Posterior cingulate gyrus (tissue), 11 donors: ENCODE data around the gene PIGO.
A peak's percentile ranks its signal among the peaks of the same experiment; 100 is the strongest.

Experiments used
- DNase-seq, 10 donors: peaks; one replicate each; pipeline versions ENCODE4 v3.0.0 to v3.0.0-alpha.2; 2020 to 2021; ENCODE audit warnings: mixed read lengths in 3 of 10
- intact Hi-C: fragments of 100-400 bp; cut with DNase I; formaldehyde crosslinking; loops from one replicate; pipeline ENCODE4 v1.15.1; 2023

PIGO gene

DNA sequence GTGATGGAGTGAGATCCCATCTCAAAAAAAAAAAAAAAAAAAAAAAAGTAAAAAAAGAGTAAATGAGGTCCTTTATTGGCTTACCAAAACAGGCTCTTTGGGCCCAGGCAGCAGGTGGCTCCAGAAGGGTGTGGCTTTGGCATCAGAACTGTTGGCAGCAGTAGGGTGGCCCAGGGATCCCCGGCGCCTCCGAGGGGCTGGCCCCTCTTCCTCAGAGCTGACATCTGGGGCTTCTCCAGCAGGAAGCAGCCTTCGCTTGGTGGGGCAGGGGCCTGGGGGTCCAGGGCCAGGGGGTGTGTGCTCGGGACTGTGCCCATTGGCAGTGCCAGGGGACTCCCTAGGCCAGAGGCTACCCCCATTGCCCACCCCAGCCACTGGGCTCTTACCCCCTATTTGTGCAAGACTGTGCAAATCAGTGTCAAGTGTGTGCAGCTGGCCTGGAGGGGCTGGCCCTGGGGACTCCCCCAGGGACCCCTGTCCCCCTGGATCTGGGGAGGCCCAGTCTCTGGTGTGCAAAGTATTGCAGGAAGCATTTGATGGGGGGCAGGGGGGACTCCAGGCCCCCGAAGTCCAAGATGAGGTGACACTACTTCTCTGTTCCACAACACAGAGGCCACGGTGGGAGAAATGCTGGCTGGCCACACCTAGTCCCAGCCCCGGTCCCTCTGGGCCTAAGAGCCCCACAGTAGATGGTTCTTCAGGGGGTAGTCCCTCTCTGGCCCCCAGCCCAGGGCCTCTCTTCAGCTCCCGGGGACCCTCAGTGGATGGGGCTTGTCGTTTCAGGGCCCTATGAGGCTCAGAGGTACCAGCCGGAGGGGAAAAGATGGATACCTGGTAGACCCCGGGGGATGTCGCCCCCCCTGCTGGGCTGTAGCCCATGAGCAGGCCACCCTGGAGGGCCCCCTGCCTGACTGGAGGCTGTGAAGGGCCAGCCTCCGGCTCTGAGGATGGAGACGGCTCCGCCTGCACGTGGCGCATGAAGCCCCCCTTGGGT, 11.2 kb upstream of the PIGO start:
- intact Hi-C loops: no loop called here
- peak in 1 of 10 donors; percentile 62 for DNase-seq

DNA sequence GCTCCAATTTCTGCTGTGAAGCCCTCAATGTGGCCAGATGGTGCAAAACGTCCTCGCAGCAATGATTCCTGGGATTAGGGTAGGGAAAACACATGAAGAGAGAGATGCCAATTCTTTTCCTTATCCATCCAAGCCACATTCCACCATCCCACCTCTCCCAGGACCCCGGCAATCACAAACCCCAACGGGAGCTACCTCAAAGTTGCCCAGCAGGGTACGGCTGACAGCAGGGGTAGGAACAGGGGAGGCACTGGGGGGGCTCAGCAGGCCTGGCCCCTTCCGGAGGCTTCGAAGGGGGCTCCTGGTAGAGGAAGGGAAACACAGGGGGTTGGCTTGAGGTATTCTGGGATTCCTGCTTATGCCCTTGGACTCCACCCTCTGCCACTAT, 9.9 kb upstream of the PIGO start:
- peak in 1 of 10 donors; percentile 14 for DNase-seq
- intact Hi-C loops: no loop called here

DNA sequence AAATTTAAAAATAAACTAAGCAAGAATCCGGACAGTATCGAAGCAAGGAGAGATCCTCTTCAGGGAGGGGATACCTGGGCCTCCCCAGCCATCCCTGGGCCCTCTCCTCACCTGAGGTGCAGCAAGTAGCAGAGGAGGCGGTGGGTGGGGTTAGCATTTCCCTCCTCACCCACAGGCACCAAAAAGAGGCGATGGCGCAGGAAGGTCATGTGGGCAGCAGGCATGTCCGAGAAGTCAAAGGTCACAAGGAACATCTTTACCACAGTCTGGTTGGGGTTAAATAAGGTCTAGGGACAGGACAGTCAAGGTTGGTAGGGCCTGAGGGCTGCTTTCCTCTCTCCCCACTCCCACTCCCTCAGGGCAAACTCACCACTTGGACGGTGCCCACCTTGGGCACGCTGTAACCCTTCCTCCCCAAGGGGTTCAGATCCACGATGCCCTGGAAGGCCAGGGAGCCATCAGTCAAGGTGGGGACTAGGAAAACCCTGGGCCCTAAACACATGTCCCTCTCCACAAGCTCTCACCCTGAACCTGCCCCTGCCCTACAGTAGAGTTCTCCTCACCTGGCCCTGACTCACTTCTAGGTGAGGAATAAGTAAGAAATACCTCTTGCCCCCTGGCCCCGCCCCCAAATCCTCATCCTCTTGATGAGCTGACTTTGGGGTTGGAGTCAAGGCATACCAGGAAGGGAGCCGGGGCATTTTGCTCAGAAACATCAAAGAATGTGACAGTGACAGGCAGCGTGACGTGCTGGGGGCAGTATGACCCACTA, 9.4 kb upstream of the PIGO start:
- intact Hi-C loops: no loop called here
- no peak for DNase-seq

DNA sequence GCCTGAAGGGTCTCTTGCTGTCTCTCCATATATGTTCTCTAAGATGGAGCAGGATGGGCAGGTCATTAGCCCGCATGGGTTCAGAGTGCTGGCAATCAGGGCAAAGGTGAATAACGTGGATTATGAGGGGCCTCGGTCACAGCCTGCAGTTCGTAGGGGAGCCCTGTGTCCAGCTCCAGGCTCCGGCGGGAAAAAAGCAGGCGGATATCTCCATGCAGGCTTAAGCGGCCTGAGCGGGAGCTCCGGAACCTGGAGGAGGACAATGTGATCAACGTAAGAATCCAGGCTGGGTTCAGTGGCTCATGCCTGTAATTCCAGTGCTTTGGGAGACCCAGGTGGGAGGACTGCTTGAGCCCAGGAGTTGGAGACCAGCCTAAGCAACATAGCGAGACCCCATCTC, 8.7 kb upstream of the PIGO start:
- intact Hi-C loops: no loop called here
- DNase-seq: no peak

DNA sequence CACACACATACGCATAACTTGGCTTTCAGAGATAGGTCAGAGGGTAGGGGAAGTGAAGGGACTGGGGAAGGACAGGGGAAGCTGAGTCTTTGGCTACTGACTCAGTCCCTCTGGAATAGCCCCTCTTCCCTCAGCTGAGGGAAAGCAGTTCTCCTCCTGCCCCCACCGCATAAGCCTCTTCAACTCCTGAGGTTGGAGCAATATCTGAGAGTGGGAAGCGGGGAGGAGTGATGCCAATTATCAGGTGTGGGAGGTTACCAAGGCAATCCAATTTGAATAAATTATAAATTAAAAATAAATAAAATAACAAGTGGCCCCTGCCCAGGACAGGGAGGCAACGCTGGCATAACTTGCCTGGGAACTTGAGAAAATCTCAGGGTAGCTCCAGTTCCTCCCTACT, 8.2 kb upstream of the PIGO start:
- intact Hi-C loops: no loop called here
- peak in 1 of 10 donors; percentile 6 for DNase-seq

DNA sequence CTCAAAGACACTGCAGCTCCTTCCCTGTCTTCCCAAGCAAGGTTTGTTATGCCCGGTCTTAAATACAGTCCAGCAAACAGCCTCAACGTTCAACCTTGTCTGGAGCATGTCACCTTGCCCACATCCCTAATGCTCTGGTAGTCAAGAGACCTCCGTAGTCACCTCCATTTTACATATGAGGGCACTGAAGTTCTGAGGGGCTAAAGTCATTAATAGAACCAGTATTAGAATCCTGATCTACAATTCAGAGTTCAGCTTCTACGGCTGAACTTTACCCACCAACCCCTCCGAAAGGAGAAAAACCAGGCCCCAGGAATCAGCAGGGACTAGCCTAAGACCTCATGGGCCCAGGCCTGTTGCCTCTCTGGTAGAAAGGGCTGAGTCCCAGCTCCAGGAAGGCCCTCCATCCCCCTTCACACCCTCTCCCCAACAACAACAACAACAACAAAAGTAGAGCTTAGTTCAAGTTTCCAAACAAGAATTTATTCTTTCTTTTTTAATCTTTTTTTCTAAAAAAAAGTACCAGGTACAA, 7.3 kb upstream of the PIGO start:
- peak in 1 of 10 donors; percentile 63 for DNase-seq

DNA sequence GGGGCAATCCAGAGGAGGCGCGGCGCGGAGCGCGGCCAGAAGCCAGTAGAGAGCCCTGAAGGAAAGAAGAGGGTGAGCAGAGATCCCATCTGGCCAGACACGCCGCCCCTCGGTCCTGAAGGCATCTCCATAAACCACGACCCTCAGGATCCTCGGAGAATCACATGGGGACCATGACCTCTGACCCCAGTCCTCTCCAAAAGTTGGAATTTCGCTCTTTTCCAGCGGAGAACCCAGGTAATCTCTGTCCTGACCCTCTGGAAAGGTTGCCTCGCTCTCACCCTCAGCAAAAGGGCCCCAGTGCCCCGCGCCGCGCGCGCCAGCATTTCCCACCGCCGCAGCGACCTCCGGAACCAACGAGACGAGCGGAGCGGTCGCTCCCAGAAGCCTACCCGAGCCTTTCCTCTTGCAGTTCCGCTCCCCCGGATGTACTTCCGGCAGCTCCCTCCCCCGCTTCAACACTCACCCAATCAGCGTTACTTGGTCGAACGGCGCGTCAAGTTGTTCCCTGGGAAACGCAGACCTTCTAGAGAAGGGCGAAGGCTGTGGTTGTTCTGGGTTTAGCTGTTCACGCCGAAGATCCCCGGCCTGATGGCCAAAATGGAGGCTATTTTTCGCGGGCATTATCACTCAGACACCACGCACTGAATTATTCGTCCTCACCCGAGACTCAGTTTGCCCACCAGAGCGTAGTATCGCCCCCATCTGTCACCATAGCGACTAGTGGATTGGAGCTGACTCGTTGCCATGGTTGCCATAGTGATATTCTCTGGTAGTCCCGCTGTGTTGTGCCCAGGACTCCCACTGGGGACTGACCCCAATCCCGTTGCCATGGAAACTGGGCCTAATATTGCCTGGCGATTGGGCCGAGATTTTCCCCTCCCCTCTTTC, 6.6 kb upstream of the PIGO start, which contains the start of gene STOML2:
STOML2 (minus strand) TSS at position 363 of the 891 bp plus-strand sequence; CDS start at position 326, 37 bp downstream.
- DNase-seq: peak; percentile 94 to 99 (median 97)
- intact Hi-C loops: no loop called here

More for the DNA sequence above, 7.3 kb upstream of the PIGO start:
- intact Hi-C loops: no loop called here

DNA sequence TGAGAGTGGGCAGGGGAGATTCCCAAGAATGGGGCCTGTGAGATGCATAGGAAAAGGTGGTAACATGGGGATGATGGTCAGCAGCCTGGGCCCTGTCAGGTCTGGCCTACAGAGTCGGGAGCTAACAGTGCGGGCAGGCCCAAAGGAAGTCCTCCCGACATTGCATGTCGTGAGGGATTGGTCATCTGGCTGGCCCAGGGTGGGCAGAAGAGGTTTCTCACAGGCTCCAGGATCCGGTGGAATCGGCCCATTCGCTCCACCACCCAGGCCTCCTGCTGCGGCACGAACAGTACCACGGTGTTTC, 6.0 kb upstream of the PIGO start:
- DNase-seq: peak in 2 of 10 donors; percentile 20 to 88
- intact Hi-C loops: no loop called here

DNA sequence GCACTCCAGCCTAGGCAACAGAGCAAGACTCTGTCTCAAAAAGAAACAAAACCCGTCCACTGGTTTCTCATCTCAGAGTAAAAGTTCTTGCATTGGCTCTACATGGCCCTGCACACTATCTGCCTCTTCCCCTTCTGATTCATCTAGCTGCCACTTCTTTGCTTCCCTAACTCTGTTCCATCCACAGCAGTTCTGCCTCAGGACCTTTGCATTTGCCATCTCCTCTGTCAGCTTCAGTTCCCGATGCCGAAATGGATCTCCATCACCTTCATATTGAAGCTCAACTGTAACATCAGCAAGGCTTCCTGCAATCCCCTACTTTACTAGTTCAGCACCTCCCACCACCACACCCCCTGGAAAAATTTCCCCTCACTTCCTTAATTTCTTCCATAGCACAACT, 1.2 kb upstream of the PIGO start:
- intact Hi-C loops: loop anchor here (10.0 kb wide), 1 partner anchor 637 kb away; the partner anchor contains the start of genes CREB3 and TLN1
- no peak for DNase-seq

DNA sequence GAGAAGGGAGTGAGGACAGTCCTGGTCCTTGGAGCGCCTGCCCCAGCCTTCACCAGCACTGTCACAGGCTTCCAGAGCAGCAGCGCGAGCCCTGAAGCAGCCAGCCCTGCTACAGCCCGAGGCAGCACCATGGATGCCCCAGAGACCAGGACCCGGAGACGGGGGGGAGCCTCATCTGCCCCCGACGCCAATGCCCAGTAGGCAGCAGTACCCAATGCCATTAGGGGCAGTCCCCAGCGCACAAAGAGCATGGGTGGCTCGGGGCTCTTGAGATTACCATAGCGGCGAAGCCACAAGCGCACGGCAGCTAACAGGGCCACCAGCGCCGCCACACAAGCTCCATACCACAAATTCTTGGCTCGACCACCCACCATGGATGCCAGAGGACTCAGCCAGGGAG, 4.9 kb downstream of the PIGO start:
- intact Hi-C loops: loop anchor here (10.0 kb wide), 1 partner anchor 643 kb away; the partner anchor contains the start of genes CREB3 and TLN1
- no peak for DNase-seq

DNA sequence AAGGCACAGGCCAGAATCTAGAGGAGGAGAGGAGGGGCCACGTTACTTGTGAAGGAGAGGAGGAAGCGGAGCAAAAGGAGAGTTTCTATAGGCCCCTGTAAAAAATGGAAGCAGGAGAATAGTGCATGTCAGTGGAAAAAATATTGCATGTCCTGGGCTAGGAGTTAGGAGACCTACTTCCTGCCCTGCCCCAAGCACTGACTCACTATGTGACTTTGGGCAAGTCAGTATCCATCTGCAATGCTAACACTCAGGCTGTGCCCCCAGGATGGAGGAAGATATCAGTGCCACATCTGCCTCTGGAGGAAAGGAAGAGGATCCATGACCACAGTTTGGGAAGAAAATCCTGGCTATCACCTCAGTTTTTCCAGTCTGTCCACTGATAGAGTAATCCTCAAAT, 7.0 kb downstream of the PIGO start:
- intact Hi-C loops: no loop called here
- DNase-seq: peak in 1 of 10 donors; percentile 4

DNA sequence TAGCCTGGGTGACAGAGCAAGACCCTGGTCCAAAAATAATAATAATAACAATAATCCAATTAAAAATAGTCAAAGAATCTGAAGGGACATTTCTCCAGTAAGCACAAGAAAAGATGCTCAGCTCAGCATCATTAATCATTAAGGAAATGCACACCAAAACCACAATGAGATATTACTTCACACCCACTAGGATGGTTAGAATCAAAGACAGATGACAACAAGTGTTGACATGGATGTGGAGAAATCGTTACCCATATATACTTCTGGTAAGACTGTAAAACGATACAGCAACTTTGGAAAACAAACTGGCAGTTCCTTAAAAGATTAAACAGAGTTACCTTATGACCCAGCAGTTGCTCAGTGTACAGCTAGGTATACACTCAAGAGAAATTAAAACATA, 11.3 kb downstream of the PIGO start:
- DNase-seq: no peak
- intact Hi-C loops: no loop called here

DNA sequence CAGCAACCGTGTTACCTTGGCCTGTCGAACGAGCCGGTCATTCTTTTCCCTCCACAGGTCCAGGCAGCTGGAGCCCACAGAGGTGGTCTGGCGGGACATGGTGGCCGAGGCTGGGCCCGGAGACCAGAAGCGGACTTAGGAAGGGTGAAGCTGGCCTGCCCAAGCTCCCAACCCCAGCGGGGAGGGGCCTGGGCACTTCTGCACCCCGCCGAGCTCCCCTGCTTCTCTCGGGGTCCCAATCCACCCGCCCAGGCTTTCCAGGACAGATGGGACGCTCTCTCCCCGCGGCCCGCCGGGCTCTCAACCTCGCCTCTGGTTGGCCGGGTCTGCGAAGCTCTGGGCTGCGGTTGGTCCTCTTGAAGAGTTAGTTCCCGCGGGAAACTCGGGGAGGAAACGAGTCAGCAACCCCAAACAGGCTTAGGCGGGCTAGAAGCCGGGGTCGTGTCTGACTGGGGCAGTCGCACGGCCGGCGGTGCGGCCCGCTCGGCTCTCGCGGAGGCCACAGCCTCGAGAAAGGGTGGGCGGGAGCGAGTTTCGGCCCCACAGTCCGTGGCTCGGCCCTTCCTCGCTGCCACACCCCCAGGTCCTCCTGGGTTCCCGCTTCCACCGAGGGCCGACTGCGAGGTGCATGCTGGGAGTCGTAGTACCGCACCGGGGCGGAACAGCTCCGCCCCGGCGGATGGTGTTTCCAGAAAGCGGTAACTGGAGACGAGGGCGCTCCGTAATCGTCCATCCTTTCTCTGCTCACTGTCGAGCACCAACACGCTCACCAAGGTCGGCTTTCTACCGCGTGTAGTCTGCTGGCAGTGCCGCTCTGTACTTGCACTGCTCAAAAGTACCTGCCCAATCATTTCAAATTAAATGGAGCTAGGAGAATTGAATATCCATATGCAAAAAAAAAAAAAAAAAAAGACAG, 16.7 kb downstream of the PIGO start, which contains the start of gene FANCG:
FANCG (minus strand) TSS at position 517 of the 916 bp plus-strand sequence; CDS start at position 99, 418 bp downstream.
- DNase-seq: peak; percentile 86 to 99 (median 91)
- intact Hi-C loops: loop anchor here (1.0 to 10.0 kb wide), 2 partner anchors 7 to 85 kb away; partner anchors contain the start of genes UNC13B and VCP

DNA sequence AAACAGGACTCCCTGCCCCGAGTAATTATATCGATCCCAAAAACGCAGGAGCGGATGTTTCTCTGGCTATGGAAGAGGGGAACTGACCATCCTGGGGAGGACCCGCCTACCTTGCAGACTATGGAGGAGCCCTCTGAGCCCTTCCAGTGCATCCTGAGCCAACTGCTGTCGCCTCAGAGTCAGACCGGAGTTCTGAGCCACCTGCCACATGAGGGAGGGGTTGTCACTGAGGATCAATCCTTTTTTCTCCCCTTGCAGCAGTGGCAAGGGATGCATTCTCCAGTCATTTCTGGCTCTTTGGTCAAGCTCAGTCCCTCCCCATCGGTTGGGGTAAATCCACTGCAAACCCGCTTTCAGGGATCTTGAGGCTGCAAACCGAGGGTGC, 17.4 kb downstream of the PIGO start:
- intact Hi-C loops: loop anchor here (10.0 kb wide), 1 partner anchor 86 kb away; the partner anchor contains the start of gene UNC13B
- no peak for DNase-seq

DNA sequence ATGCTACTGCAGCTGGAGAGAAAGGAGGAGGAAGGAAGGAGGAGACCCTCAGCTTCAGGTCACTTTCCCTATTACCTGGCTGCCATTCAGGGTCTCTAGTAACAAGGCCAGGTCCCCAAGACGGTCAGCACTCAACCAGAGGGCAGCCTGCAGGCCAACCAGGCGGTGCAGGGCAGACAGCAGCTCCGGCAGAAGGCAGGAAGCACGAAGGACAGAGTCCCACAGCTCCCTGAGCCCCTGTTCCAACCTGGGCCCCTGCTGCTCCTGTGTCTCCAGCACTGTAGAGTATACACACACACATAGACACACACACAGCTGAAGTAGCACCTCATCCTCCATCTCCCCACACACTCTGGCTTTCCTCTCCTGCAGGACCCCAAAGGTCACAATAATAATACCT, 18.3 kb downstream of the PIGO start:
- intact Hi-C loops: loop anchor here (10.0 kb wide), 1 partner anchor 87 kb away; the partner anchor contains the start of gene UNC13B
- DNase-seq: peak in 1 of 10 donors; percentile 69

DNA sequence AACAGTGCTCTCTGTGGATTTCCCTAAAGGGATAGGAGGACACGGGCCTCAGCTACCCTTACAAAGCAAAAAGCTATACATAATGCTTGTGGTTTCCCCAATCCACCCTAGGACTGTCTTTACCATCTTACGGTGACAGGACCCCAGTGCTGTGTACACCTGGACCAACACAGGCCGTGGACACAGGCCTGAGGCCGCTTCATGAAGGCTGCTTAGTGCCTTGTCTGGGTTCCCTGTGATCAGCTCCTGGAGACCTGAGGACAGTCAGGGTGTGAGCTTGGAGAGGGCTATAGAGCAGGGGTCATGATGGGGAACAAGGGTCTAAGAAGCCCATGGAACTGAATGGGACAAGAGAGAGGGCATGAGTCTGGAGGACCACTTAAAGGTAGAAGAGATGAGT, 19.5 kb downstream of the PIGO start:
- intact Hi-C loops: loop anchor here (10.0 kb wide), 1 partner anchor 88 kb away; the partner anchor contains the start of gene UNC13B
- peak in 1 of 10 donors; percentile 54 for DNase-seq

DNA sequence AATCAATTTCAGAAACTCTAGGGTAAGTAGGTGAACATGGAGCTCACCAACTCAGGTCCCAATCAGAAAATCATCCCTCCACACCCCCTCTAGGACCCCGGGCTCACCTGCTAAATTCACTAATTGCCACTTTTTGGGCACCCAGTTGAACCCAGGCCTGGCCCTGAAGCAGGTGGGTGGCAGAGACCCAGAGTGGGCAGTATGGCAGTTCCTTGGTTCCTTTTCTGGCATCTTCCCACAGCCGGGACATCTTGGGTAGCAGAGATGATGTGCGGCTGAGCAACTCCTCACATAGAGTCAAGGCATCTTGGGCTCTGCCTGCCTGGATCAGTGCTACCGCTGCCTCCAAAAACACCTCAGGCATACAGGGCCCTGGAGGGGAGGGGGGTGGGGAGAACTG, 21.0 kb downstream of the PIGO start:
- peak in 1 of 10 donors; percentile 1 for DNase-seq
- intact Hi-C loops: loop anchor here (10.0 kb wide), 1 partner anchor 89 kb away; the partner anchor contains the start of gene UNC13B

DNA sequence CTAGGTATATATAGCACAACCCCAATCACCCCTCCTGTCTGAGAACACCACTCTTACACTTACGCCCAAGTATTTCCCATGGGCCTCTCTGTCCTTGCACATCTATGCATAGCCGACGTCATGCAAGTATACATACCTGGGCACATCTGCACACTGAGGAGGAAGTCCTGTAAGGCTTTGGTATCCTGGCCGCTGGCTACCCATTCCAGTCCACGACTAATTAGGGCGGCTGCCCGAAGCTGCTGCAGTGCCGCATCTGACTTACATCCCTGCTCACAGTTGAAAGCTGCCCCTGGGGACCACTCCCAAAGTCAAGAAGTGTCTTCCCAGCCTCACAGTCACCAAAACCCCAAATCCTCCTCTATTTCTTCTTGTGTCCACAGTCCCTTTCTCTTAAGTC, 21.6 kb downstream of the PIGO start:
- intact Hi-C loops: loop anchor here (10.0 kb wide), 1 partner anchor 90 kb away; the partner anchor contains the start of gene UNC13B
- DNase-seq: peak in 1 of 10 donors; percentile 61
